GM23338 (cell line): ENCODE data around the gene MPHOSPH10. TPM values are rescaled to one million over a fixed set of nuclear protein-coding genes. Genes with fewer than 3 reads are reported as not detected.

Experiments used
- ATAC-seq: fragments of 200-7000 bp; cut with Tn5 transposase; 3 replicates; pipeline ENCODE4 v1.9.1; 2020
- DNase-seq: peaks from one replicate; pipeline ENCODE4 v3.0.0-alpha.2; 2015; ENCODE audit warnings: low spot score
- H2AFZ ChIP-seq: fragments of 200-600 bp; sonication (generic); 2 replicates; pipeline ENCODE4 v1.8.0; 2016; ENCODE audit warnings: antibody characterized with exemption, mild to moderate bottlenecking, moderate library complexity
- H3F3A ChIP-seq: fragments of 200-600 bp; sonication (generic); replicated peaks from 2 replicates; pipeline ENCODE4 v1.8.0; 2017; ENCODE audit warnings: antibody characterized with exemption, mixed run types, low read depth
- H3K27ac ChIP-seq: fragments of 200-600 bp; sonication (generic); 2 replicates; pipeline ENCODE4 v1.6.1; 2016; ENCODE audit warnings: low read depth
- H3K27me3 ChIP-seq: fragments of 200-600 bp; sonication (generic); 2 replicates; pipeline ENCODE4 v1.8.0; 2016; ENCODE audit warnings: mild to moderate bottlenecking, mixed run types, moderate library complexity; ENCODE audit not compliant: insufficient read depth
- H3K36me3 ChIP-seq: fragments of 200-600 bp; sonication (generic); 2 replicates; pipeline ENCODE4 v1.8.0; 2016; ENCODE audit warnings: mild to moderate bottlenecking; ENCODE audit not compliant: insufficient read depth
- H3K4me1 ChIP-seq: fragments of 200-600 bp; sonication (generic); 2 replicates; pipeline ENCODE4 v1.8.0; 2016; ENCODE audit warnings: mild to moderate bottlenecking, moderate library complexity; ENCODE audit not compliant: insufficient read depth
- H3K4me2 ChIP-seq: fragments of 200-600 bp; sonication (generic); 2 replicates; pipeline ENCODE4 v1.7.1; 2017; ENCODE audit warnings: mixed run types
- H3K4me3 ChIP-seq: fragments of 200-600 bp; sonication (generic); 2 replicates; pipeline ENCODE4 v1.6.1; 2016; ENCODE audit warnings: mixed run types
- H3K79me2 ChIP-seq: fragments of 200-600 bp; sonication (generic); replicated peaks from 2 replicates; pipeline ENCODE4 v1.8.0; 2017; ENCODE audit warnings: mild to moderate bottlenecking; ENCODE audit not compliant: insufficient read depth
- H3K9me2 ChIP-seq: fragments of 200-600 bp; sonication (generic); 2 replicates; pipeline ENCODE4 v1.8.0; 2017; ENCODE audit not compliant: insufficient read depth
- H4K20me1 ChIP-seq: fragments of 200-600 bp; sonication (generic); replicated peaks from 2 replicates; pipeline ENCODE4 v1.8.0; 2017; ENCODE audit warnings: mild to moderate bottlenecking; ENCODE audit not compliant: insufficient read depth
- H3K27ac Mint-ChIP-seq: 2 replicates; pipeline ENCODE4 v1.8.0; 2020; ENCODE audit warnings: inconsistent platforms, mild to moderate bottlenecking, moderate library complexity, mixed read lengths
- H3K27me3 Mint-ChIP-seq: 3 replicates; pipeline ENCODE4 v1.8.0; 2022; ENCODE audit warnings: low read depth, mild to moderate bottlenecking, moderate library complexity, mixed read lengths, inconsistent platforms; ENCODE audit not compliant: insufficient read depth, poor library complexity
- H3K36me3 Mint-ChIP-seq: 3 replicates; pipeline ENCODE4 v1.8.0; 2021; ENCODE audit warnings: low read depth, mild to moderate bottlenecking, inconsistent platforms, moderate library complexity, mixed read lengths
- H3K4me1 Mint-ChIP-seq: 3 replicates; pipeline ENCODE4 v1.8.0; 2020; ENCODE audit warnings: mild to moderate bottlenecking, inconsistent platforms, mixed read lengths
- H3K4me3 Mint-ChIP-seq: 3 replicates; pipeline ENCODE4 v1.8.0; 2021; ENCODE audit warnings: moderate library complexity, mild to moderate bottlenecking, inconsistent platforms, mixed read lengths
- H3K9me3 Mint-ChIP-seq: 3 replicates; pipeline ENCODE4 v1.8.0; 2020; ENCODE audit warnings: moderate library complexity, mild to moderate bottlenecking, inconsistent platforms, mixed read lengths
- CREB1 ChIP-seq: fragments of 250-450 bp; sonication (Bioruptor Pico); IDR thresholded peaks from 2 replicates; pipeline ENCODE4 v1.5.0; 2020; ENCODE audit warnings: low read depth, mild to moderate bottlenecking, moderate library complexity
- EZH2phosphoT487 ChIP-seq: fragments of 200-600 bp; sonication (generic); IDR thresholded peaks from one replicate; pipeline ENCODE4 v1.8.1; 2018; ENCODE audit warnings: antibody characterized with exemption; ENCODE audit not compliant: unreplicated experiment
- JUNB ChIP-seq: IDR thresholded peaks from one replicate; pipeline ENCODE4 v1.6.1; 2016; ENCODE audit warnings: antibody characterized with exemption; ENCODE audit not compliant: unreplicated experiment
- NANOG ChIP-seq: IDR thresholded peaks from 2 replicates; pipeline ENCODE4 v1.6.1; 2016; ENCODE audit warnings: antibody characterized with exemption, borderline replicate concordance
- STAT1 ChIP-seq: IDR thresholded peaks from one replicate; pipeline ENCODE4 v1.6.1; 2016; ENCODE audit warnings: antibody characterized with exemption; ENCODE audit not compliant: unreplicated experiment
- ZNF114 ChIP-seq: fragments of 250-450 bp; sonication (Bioruptor Pico); IDR thresholded peaks from 2 replicates; pipeline ENCODE4 v1.5.0; 2020; ENCODE audit warnings: mild to moderate bottlenecking, moderate library complexity
- ZNF331 ChIP-seq: fragments of 250-450 bp; sonication (Bioruptor Pico); IDR thresholded peaks from 2 replicates; pipeline ENCODE4 v1.5.0; 2020; ENCODE audit warnings: low read depth, mild to moderate bottlenecking, moderate library complexity
- polyA plus RNA-seq: library from polyadenylated mRNA; unstranded; fragments of >200 nt; fragmentation: Nextera tagmentation; extraction: Ambion mirVana; gene quantifications from 2 replicates; pipeline ENCODE4 v1.2.1, GENCODE V29; 2016
- total RNA-seq: library from RNA; depleted of rRNA; stranded (reverse); fragments of >200 nt; shearing (Covaris generic); gene quantifications from 2 replicates; pipeline ENCODE4 v1.2.3, GENCODE V29; 2014
- TF ChIP-seq, protein P1 (sequence below), 2 experiments: fragments of 200-600 bp in 1 of 2; sonication (generic) in 1 of 2; conservative IDR thresholded peaks; 2 replicates each; pipeline versions ENCODE4 v1.5.1 to v1.6.1; 2016 to 2017; ENCODE audit warnings: antibody characterized with exemption in 2 of 2, low read depth in 2 of 2, mild to moderate bottlenecking in 2 of 2, moderate library complexity in 1 of 2
- TF ChIP-seq, protein P2 (sequence below): fragments of 250-450 bp; sonication (Bioruptor Pico); IDR thresholded peaks from 2 replicates; pipeline ENCODE4 v1.5.0; 2020; ENCODE audit warnings: mild to moderate bottlenecking, moderate library complexity
- TF ChIP-seq, protein P3 (sequence below): IDR thresholded peaks from 2 replicates; pipeline ENCODE4 v1.6.1; 2016; ENCODE audit warnings: antibody characterized with exemption
- TF ChIP-seq, protein P4 (sequence below): IDR thresholded peaks from one replicate; pipeline ENCODE4 v1.6.1; 2018; ENCODE audit warnings: antibody characterized with exemption; ENCODE audit not compliant: unreplicated experiment

MPHOSPH10 gene
- total and polyA plus RNA-seq, 2 experiments from 2014 or later: 23.8 to 64.8 TPM

DNA sequence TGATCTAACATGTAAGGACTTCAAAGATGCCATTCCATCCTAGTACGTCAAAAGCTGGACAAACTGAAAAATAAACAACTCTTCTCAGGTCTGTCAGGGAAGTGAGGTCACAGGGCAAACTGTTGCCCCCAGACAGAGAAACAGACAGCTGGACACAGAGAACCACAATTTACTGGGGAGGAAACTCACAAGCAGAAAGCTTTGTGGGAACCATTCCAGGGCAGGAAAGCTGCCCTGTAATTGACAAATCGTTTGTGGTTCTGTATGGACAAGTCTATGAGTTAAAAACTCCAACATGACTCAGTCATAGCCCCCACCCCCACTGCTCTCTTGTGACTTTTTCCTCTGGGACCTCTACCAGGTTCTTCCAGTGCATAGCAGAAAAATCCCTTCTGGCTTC, 28.8 kb upstream of the MPHOSPH10 start:
- Mint-ChIP-seq H3K4me3 (no peak overlapping the region), H3K27ac (no peak overlapping the region), H3K27me3 (no peaks in the 10 kb centered on the region), H3K9me3 (peaks cover 18% of the 10 kb centered on the region), H3K36me3 (peaks cover 5% of the 10 kb centered on the region; the same call in 1 of the 3 replicates), H3K4me1 (peaks cover 14% of the 10 kb centered on the region)
- H3K79me2 ChIP-seq: no peaks in the 10 kb centered on the region
- H3K4me2 ChIP-seq: no peak overlapping the region
- no peak overlapping the region for H3K27ac ChIP-seq
- TF ChIP-seq, protein P1, sequence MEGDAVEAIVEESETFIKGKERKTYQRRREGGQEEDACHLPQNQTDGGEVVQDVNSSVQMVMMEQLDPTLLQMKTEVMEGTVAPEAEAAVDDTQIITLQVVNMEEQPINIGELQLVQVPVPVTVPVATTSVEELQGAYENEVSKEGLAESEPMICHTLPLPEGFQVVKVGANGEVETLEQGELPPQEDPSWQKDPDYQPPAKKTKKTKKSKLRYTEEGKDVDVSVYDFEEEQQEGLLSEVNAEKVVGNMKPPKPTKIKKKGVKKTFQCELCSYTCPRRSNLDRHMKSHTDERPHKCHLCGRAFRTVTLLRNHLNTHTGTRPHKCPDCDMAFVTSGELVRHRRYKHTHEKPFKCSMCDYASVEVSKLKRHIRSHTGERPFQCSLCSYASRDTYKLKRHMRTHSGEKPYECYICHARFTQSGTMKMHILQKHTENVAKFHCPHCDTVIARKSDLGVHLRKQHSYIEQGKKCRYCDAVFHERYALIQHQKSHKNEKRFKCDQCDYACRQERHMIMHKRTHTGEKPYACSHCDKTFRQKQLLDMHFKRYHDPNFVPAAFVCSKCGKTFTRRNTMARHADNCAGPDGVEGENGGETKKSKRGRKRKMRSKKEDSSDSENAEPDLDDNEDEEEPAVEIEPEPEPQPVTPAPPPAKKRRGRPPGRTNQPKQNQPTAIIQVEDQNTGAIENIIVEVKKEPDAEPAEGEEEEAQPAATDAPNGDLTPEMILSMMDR (conservative IDR thresholded peaks at IDR 0.05; ENCODE audit: low read depth in 2 of 2): no peak
- TF ChIP-seq JUNB: no peak
- no peak for TF ChIP-seq NANOG
- TF ChIP-seq, protein P2, sequence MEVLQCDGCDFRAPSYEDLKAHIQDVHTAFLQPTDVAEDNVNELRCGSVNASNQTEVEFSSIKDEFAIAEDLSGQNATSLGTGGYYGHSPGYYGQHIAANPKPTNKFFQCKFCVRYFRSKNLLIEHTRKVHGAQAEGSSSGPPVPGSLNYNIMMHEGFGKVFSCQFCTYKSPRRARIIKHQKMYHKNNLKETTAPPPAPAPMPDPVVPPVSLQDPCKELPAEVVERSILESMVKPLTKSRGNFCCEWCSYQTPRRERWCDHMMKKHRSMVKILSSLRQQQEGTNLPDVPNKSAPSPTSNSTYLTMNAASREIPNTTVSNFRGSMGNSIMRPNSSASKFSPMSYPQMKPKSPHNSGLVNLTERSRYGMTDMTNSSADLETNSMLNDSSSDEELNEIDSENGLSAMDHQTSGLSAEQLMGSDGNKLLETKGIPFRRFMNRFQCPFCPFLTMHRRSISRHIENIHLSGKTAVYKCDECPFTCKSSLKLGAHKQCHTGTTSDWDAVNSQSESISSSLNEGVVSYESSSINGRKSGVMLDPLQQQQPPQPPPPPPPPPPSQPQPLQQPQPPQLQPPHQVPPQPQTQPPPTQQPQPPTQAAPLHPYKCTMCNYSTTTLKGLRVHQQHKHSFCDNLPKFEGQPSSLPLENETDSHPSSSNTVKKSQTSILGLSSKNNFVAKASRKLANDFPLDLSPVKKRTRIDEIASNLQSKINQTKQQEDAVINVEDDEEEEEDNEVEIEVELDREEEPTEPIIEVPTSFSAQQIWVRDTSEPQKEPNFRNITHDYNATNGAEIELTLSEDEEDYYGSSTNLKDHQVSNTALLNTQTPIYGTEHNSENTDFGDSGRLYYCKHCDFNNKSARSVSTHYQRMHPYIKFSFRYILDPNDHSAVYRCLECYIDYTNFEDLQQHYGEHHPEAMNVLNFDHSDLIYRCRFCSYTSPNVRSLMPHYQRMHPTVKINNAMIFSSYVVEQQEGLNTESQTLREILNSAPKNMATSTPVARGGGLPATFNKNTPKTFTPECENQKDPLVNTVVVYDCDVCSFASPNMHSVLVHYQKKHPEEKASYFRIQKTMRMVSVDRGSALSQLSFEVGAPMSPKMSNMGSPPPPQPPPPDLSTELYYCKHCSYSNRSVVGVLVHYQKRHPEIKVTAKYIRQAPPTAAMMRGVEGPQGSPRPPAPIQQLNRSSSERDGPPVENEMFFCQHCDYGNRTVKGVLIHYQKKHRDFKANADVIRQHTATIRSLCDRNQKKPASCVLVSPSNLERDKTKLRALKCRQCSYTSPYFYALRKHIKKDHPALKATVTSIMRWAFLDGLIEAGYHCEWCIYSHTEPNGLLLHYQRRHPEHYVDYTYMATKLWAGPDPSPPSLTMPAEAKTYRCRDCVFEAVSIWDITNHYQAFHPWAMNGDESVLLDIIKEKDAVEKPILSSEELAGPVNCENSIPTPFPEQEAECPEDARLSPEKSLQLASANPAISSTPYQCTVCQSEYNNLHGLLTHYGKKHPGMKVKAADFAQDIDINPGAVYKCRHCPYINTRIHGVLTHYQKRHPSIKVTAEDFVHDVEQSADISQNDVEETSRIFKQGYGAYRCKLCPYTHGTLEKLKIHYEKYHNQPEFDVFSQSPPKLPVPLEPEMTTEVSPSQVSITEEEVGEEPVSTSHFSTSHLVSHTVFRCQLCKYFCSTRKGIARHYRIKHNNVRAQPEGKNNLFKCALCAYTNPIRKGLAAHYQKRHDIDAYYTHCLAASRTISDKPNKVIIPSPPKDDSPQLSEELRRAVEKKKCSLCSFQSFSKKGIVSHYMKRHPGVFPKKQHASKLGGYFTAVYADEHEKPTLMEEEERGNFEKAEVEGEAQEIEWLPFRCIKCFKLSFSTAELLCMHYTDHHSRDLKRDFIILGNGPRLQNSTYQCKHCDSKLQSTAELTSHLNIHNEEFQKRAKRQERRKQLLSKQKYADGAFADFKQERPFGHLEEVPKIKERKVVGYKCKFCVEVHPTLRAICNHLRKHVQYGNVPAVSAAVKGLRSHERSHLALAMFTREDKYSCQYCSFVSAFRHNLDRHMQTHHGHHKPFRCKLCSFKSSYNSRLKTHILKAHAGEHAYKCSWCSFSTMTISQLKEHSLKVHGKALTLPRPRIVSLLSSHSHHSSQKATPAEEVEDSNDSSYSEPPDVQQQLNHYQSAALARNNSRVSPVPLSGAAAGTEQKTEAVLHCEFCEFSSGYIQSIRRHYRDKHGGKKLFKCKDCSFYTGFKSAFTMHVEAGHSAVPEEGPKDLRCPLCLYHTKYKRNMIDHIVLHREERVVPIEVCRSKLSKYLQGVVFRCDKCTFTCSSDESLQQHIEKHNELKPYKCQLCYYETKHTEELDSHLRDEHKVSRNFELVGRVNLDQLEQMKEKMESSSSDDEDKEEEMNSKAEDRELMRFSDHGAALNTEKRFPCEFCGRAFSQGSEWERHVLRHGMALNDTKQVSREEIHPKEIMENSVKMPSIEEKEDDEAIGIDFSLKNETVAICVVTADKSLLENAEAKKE (CRISPR knock-in tag): no peak
- TF ChIP-seq, protein P3, sequence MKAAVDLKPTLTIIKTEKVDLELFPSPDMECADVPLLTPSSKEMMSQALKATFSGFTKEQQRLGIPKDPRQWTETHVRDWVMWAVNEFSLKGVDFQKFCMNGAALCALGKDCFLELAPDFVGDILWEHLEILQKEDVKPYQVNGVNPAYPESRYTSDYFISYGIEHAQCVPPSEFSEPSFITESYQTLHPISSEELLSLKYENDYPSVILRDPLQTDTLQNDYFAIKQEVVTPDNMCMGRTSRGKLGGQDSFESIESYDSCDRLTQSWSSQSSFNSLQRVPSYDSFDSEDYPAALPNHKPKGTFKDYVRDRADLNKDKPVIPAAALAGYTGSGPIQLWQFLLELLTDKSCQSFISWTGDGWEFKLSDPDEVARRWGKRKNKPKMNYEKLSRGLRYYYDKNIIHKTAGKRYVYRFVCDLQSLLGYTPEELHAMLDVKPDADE: no peak
- no peak for TF ChIP-seq ZNF331 (CRISPR knock-in tag)
- TF ChIP-seq CREB1 (CRISPR knock-in tag): no peak
- TF ChIP-seq EZH2phosphoT487: no peak
- TF ChIP-seq STAT1: no peak
- TF ChIP-seq, protein P4, sequence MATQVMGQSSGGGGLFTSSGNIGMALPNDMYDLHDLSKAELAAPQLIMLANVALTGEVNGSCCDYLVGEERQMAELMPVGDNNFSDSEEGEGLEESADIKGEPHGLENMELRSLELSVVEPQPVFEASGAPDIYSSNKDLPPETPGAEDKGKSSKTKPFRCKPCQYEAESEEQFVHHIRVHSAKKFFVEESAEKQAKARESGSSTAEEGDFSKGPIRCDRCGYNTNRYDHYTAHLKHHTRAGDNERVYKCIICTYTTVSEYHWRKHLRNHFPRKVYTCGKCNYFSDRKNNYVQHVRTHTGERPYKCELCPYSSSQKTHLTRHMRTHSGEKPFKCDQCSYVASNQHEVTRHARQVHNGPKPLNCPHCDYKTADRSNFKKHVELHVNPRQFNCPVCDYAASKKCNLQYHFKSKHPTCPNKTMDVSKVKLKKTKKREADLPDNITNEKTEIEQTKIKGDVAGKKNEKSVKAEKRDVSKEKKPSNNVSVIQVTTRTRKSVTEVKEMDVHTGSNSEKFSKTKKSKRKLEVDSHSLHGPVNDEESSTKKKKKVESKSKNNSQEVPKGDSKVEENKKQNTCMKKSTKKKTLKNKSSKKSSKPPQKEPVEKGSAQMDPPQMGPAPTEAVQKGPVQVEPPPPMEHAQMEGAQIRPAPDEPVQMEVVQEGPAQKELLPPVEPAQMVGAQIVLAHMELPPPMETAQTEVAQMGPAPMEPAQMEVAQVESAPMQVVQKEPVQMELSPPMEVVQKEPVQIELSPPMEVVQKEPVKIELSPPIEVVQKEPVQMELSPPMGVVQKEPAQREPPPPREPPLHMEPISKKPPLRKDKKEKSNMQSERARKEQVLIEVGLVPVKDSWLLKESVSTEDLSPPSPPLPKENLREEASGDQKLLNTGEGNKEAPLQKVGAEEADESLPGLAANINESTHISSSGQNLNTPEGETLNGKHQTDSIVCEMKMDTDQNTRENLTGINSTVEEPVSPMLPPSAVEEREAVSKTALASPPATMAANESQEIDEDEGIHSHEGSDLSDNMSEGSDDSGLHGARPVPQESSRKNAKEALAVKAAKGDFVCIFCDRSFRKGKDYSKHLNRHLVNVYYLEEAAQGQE: no peak
- TF ChIP-seq ZNF114 (CRISPR knock-in tag): no peak
- peak overlapping the region; percentile 61; the same call in 1 of the 2 replicates for H2AFZ ChIP-seq
- no peaks in the 10 kb centered on the region for H3K27me3 ChIP-seq
- DNase-seq (no peak), ATAC-seq (no peak)
- H4K20me1 ChIP-seq: no peaks in the 10 kb centered on the region
- no peak overlapping the region for H3K4me3 ChIP-seq
- peaks cover 3% of the 10 kb centered on the region; the same call in 1 of the 2 replicates for H3K9me2 ChIP-seq
- H3K4me1 ChIP-seq: peaks cover 5% of the 10 kb centered on the region
- H3F3A ChIP-seq: 0 out of 2 replicates have a peak, but pooled peaks cover 4% of the 10 kb centered on the region
- no peaks in the 10 kb centered on the region for H3K36me3 ChIP-seq
